Fibroblast of pulmonary artery (primary cell): ENCODE measurements around the gene XAGE2.
A peak's percentile ranks its signal among the peaks of the same experiment; 100 is the strongest.
"Not testable (repeated sequence)": the region's sequence is repeated elsewhere in the genome, so short reads cannot be mapped to it uniquely, and the experiment has no call there.

Source experiments
- DNase-seq: peaks from one replicate; pipeline ENCODE4 v3.0.0-alpha.2; 2010; ENCODE audit warnings: low read depth
- H3K4me3 ChIP-seq: replicated peaks from 2 replicates; pipeline ENCODE4 v1.5.1; 2011; ENCODE audit warnings: low read depth, mild to moderate bottlenecking, control low read depth, low read length, moderate library complexity
- CTCF ChIP-seq: IDR thresholded peaks from 2 replicates; pipeline ENCODE4 v1.5.1; 2011; ENCODE audit warnings: mild to moderate bottlenecking, control low read depth, low read length, inconsistent platforms; ENCODE audit errors: missing control alignments

The XAGE2 gene, protein sequence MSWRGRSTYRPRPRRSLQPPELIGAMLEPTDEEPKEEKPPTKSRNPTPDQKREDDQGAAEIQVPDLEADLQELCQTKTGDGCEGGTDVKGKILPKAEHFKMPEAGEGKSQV

DNA sequence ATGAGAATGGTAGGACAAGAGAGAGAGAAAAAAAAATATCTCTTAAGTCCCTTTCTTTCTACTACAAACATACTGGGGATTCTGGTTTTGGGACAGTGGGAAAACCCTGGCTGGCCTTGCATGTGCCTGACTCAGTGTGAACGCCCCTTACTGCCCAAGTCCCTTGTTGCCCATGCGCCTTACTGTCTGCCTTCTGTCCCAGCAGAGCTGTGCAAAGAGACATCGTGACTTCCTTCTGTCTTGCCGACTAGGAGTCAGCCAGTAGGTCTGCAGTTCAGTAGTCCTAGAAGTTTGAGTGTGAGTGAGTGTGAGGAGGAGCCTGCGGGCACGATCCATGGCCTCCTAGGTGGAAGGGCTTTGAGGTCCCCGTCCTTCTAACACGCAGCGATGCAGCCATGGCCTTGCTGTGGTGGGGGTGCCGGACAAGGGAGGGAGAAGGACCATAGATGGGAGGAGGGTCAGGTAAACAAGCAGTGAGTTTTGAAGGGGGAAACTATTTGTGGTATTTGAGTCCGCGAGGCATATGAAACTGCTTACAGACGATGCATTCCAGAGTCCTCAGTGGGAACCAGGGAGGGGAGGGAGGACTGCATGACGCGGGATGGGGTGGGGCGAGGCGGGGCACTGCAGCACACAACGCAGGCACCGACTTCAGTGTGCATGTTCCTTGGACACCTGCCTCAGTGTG, at the start of gene XAGE2:
XAGE2 (plus strand) TSS at position 654 of the 688 bp plus-strand sequence. CDS start 994 bp downstream, outside the sequence.
- TF ChIP-seq CTCF: no peak
- DNase-seq: no peak
- H3K4me3 ChIP-seq: no peak within 1 kb of the TSS

DNA sequence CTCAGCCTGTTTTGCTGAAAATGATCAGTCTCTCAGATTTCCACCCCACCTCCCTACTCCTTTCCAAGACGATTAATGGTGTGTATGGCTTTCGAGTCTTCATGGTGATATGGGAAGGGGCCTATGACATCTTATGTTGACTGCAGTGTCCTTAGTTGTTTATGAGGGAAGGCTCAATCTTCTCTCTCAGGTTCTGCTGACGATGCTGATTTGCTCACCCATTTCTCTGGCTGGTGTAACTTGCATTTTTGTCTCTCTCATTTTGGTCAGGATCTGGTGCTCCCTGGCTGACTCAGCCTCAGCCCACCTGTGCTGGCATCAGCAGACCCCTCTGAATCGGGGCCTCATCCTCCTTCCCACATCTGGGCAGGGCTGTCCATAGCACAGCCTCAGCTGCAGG, 31.4 kb upstream of the XAGE2 start:
- no peak for TF ChIP-seq CTCF
- no peak overlapping the region for H3K4me3 ChIP-seq
- no peak for DNase-seq

GRCh38 chrX:52341493-52341892, 27.3 kb upstream of the XAGE2 start:
- no peak for DNase-seq
- TF ChIP-seq CTCF: no peak
- H3K4me3 ChIP-seq: no peak overlapping the region

DNA sequence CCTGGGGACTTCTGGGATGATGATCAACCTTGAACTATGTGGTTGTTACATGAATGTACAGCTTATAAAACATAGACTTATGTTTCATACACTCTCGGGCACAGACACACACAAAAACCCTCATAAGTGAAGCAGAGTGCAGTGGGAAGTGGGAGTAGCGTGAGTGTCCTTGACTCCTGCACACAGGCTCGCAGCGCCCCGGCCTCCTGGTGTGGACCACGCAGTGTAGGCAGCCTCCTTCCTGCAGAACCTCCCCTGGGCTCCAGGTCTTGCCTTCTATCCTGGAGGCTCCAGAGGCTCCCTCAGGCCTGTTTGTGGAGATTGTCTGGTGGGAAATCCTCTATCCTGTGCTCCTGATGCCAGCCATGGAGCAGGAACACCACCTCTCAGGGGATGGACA, 25.7 kb upstream of the XAGE2 start:
- DNase-seq, H3K4me3 ChIP-seq: not testable (repeated sequence)

DNA sequence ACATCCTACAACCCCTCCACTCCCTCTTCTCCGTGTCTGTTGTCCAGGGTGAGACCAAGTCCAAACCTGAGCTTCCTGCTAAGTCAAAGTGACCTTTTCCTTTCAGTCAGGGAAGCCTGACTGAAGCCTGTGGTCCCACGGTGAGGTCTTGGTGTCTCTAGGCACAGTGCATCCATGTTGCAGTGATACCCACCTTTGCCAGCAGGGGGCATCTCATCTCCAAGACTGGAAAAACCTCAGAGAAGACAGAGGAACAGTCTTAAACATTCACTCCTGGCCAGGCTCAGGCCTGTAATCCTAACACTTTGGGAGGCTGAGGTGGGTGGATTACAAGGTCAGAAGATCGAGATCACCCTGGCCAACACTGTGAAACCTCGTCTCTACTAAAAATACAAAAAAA, 23.4 kb upstream of the XAGE2 start:
- TF ChIP-seq CTCF: peak; percentile 54
- peak; percentile 51 for DNase-seq
- H3K4me3 ChIP-seq: not testable (repeated sequence)

GRCh38 chrX:52346174-52347165, 22.4 kb upstream of the XAGE2 start:
- H3K4me3 ChIP-seq: no peak overlapping the region
- DNase-seq: no peak
- no peak for TF ChIP-seq CTCF

GRCh38 chrX:52349681-52350080, 19.1 kb upstream of the XAGE2 start:
- no peak for TF ChIP-seq CTCF
- no peak overlapping the region for H3K4me3 ChIP-seq

More at GRCh38 chrX:52349681-52350080, 19.1 kb upstream of the XAGE2 start:
- no peak for DNase-seq
